ENCODE measurements around the gene LEMD3. TPM values are rescaled to one million over a fixed set of nuclear protein-coding genes. Genes with fewer than 3 reads are reported as not detected.

LEMD3 gene
- 13.6 TPM for polyA plus RNA-seq (2013, experiment 1 of 2; ENCODE audit: insufficient read length)
- 14.9 TPM for polyA plus RNA-seq (2013, experiment 2 of 2; ENCODE audit: insufficient read length)

GRCh38 chr12:65169320-65170208, at the start of gene LEMD3:
Gene LEMD3 (plus strand): TSS chr12:65169583. CDS start chr12:65169597, 14 bp downstream.
- peak; percentile 91 for DNase-seq

DNA sequence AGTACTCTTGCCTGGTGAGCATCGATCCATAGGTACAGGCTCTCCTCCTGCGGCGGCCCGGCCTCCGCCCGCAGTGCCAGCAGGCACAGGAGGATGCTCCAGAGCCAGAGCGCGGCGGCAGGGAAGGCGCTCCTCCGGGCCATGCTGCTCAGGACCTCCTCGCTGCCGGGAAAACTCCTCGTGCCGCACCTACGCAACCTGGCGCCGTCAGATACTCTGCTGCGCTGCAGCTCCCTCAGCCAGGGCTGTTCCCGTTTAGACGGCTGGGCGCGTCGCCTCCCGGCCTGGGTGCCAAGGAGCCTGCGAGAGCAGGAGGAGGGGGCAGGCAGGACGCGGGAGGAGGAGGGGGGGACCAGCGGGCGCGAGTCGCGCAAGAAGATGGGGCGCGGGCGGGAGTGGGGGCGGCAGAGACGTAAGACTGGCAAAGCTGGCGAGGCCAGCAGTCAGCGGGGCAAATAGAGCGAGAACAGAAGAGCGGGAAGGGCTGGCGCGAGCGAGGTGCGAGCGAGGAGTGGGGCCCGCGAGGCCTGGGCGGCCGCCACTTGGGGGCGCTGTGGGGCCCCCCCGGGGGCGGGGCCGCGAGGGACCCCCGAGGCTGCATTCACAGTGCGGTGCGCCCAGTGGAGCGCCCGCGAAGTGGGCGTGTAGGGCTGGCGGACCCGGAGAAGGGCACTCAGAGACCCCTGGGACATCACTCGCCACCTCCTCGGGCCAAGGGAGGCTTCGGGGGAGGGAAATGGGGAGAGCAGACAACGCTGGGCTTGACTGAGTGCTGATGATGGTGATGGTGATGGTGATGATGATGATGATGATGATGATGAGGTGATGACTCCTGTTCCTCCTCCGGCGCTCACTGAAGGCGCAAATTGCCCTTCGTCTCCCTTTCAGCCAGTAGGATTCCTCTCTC, 48.1 kb upstream of the LEMD3 start, which contains the start of gene WIF1:
TSS of gene WIF1 (minus strand) at position 257 of the 907 bp plus-strand sequence. CDS start at position 143, 114 bp downstream.
- peak; percentile 9 for DNase-seq

- DNase-seq: no peak
Observed at GRCh38 chr12:65121956-65122469, 47.4 kb upstream of the LEMD3 start.

- DNase-seq: no peak
Observed at GRCh38 chr12:65122703-65123102, 46.7 kb upstream of the LEMD3 start.

DNA sequence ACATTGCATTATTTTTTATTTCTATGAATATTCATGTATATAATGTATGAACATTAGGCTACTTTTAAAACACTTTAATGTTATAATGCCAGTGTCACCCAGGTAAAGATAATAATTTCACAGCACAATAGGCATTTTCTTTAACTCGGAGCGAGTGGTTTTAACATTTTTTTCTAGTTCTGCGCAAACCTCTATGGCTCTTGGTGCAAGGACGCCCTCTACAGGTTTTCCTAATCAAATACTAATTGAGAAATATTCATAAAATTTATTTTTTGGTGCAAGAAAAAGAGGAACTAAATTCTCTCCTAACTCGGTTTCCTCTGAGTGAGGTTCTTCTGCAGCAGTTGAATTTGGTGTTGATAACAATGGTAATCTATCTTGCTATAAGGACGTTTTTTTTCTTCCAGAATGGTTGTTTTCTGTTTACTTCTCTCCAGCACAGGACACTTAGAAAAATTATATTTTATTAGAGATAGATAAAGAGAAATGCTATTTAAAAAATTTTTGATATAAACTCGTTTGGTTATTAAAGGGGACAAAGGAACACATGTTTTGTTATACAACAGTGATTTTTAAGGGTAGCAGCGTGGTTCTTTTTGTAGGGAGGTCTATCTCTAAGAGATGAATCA, 45.8 kb upstream of the LEMD3 start:
- DNase-seq: peak; percentile 42

DNA sequence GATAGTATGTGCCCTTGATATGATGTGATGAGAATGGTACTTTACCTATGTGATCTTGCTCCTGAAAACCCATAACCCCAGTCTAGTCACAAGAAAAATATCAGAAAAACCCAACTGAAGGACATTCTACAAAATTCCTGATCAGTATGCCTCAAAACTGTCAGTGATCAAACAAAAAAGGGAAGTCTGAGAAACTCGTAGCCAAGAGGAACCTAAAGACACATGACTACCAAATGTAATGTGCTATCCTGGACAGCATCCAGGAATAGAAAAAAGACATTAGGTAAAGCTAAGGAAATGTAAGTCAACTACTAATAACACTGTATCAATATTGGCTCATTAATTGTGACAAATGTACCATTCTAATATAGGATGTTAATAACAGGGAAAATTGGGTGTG, 44.1 kb upstream of the LEMD3 start:
- DNase-seq: no peak

GRCh38 chr12:65125975-65126374, 43.4 kb upstream of the LEMD3 start:
- no peak for DNase-seq

GRCh38 chr12:65126482-65126881, 42.9 kb upstream of the LEMD3 start:
- DNase-seq: no peak

DNA sequence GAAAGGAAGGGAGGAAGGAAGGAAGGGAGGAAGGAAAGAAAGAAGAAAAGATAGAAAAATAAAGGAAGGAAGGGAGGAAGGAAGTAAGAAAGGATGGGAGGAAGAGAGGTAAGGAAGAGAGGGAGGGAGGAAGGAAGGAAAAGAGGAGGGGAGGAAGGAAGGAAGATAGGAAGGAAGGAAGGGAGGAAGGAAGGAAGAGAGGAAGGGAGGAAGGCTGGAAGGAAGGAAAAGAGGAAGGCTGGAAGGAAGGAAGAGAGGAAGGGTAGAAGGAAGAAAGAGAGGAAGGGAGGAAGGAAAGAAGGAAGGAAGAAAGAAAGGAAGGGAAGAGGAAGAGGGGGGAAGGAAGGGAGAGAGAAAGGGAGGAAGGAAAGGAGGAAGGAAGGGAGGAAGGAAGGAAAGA, 35.5 kb upstream of the LEMD3 start:
- no peak for DNase-seq

DNA sequence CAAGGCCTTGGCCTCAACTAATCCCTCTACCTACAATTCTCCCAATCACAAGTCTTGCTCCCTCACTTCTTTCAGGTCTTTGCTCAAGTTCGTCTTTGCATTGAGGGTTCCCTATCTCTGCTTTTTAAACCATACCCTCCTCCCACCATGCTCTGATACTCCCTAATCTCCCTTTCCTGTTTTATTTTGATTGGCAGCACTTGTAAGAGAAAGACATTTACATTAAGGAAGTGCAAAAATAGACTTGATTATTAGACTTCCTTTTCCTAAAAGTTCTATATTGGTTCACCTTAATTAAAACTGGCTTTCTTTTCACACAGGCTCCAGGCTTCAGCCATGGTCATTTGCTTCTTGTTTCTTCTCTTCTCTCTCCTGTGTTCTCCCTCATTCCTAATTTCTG, 30.0 kb upstream of the LEMD3 start:
- DNase-seq: no peak

DNA sequence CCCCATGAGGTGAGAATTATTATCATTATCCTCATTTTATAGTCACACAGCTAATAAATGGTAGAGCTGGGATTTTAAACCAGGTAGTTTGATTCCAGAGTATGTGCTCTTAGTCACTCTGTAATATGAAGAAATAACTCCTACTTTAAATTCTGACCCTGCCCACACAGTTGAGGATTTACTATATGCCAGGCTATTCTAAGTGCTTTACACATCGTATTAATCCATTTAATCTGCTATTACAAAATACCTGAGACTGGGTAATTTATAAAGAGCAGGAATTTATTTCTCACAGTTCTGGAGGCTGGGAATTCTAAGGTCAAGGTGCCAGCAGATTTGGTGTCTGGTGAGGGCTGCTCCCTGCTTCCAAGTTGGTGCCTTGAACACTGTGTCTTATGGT, 28.6 kb upstream of the LEMD3 start:
- no peak for DNase-seq

- no peak for DNase-seq
Observed at GRCh38 chr12:65147312-65147905, 22.0 kb upstream of the LEMD3 start.

DNA sequence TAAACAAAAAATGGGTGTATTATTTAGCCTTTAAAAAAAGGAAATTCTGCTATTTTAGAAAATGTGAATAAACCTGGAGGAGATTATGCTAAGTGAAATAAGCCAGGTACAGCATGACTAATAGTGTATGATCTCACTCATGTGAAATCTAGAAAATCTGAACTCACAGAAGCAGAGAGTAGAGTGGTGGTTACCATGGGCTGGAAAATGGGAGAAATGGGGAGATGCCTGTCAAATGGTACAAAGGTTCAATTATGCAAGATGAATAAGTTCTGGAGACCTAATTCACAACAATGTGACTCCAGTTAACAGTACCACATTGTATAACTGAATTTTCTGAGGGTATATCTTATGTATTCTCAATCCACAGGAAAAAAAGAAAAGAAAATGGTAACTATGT, 17.4 kb upstream of the LEMD3 start:
- no peak for DNase-seq

GRCh38 chr12:65152596-65152995, 16.8 kb upstream of the LEMD3 start:
- DNase-seq: peak; percentile 18

- DNase-seq: no peak
Observed at GRCh38 chr12:65155784-65156183, 13.6 kb upstream of the LEMD3 start.

DNA sequence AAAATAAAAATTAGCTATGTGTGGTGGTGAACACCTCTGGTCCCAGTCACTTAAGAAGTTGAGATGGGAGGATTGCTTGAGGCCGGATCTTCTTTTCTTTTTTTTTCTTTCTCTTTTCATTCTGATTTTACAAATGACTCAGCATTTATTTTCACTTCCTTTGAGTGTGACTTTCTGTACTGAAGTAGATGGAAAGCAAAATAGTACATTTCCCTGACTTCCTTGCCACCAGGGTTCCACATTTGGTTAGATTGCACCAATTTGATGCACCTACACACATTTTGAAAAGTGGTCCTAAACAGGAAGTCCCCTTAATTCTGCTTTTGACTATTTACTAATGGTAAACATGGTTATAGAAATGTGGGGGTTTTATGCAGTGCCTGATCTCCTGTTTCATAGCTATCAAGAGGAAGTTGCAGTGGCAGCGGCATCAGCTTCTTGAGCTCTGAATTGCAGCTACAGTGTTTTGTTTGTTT, 13.0 kb upstream of the LEMD3 start:
- DNase-seq: no peak

DNA sequence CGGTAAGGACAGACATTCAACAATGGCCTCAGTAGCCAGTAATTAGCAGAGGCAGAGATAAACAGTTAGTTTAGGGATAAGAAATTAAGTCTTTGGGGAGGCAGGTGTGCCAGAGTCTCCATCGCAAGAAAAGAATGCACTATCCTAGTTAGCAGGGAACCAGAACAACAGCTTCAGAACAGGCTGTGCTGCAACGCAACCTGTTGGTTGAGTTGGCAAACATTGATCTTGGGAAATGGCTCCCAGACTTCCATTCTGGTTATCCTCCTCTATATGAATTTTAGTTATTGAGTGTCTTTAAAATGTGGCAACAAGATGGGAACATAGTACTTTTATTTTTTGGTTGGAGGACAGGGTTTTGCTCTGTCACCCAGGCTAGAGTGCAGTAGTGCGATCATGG, 12.3 kb upstream of the LEMD3 start:
- DNase-seq: no peak

- DNase-seq: no peak
Observed at GRCh38 chr12:65162609-65163008, 6.8 kb upstream of the LEMD3 start.

- DNase-seq: no peak
Observed at GRCh38 chr12:65164244-65164643, 5.1 kb upstream of the LEMD3 start.

DNA sequence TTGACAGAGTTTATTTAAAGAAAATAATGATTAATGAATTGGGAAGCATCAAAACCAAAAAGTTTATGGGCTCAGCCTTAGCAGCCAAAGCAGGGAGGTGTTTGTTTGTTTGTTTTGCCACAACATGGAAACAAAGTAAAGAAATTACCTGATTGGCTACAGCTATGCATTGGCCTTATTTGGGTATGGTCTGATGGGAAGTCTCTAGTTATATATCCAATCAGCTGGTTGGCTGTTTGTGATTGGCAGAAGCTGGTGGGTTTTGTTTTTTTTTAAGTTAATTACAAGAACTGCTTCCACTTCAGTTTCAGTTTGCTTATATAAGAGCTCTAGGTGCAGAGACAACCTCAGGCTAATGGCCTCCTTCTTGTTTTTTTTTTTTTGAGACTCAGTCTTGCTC, 4.6 kb upstream of the LEMD3 start:
- DNase-seq: no peak

DNA sequence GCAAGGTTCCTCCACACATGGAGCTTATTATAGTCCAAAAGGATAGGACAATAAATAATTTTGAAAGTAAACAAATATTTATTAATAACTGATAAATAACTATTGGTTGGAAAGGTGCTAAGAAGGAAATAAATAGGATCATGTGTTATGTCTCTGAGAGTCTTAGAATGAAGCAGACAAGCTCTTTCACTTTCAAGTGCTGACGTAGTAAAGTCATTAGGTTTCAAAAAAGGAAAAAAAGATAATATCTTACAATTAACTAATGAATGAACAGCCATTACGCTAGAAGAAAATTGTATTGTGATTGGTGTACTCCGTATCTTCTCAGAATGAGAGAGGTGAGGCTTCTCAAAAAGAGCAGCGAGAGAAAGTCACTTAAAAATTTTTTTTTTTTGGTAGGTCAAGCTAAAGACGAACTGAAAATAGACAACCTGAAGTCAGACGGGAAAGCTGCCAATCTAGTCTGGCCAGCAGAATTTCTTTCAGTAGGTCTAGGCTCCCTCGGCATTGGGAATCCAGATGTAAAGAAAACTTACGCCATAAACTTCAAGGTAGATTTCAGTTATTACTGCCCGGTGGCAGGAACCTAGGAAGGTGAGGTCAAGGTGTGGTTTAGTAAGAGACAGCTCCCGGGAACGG, 583 bp upstream of the LEMD3 start:
- DNase-seq: no peak

All from fibroblast of skin of scalp (primary cell).